Liver (tissue), 9 donors: ENCODE measurements around the gene TACR1. TPM values are rescaled to one million over a fixed set of nuclear protein-coding genes. Genes with fewer than 3 reads are reported as not detected.

Source experiments
- DNase-seq: peaks from one replicate; pipeline ENCODE4 v3.0.0-alpha.2; 2017; ENCODE audit warnings: low spot score
- H3K27ac ChIP-seq, 2 donors: one replicate each; pipeline ENCODE4 v1.7.0; 2013; ENCODE audit warnings: inconsistent platforms in 2 of 2, low read length in 2 of 2, control low read depth in 1 of 2, low read depth in 1 of 2, mild to moderate bottlenecking in 1 of 2
- H3K27me3 ChIP-seq, 4 donors: one replicate each; pipeline versions ENCODE4 v1.6.1 to v1.7.0; 2013; ENCODE audit warnings: low read length in 3 of 4, inconsistent platforms in 1 of 4, mild to moderate bottlenecking in 1 of 4, moderate library complexity in 1 of 4; ENCODE audit not compliant: control insufficient read depth in 4 of 4, insufficient read depth in 4 of 4
- H3K36me3 ChIP-seq, 4 donors: one replicate each; pipeline versions ENCODE4 v1.6.1 to v1.7.0; 2013; ENCODE audit warnings: low read length in 3 of 4, mild to moderate bottlenecking in 3 of 4, low read depth in 1 of 4, moderate library complexity in 1 of 4; ENCODE audit not compliant: control insufficient read depth in 4 of 4, insufficient read depth in 3 of 4
- H3K4me1 ChIP-seq, 4 donors: one replicate each; pipeline versions ENCODE4 v1.6.1 to v1.7.0; 2013; ENCODE audit warnings: low read length in 3 of 4, mild to moderate bottlenecking in 3 of 4, moderate library complexity in 1 of 4; ENCODE audit not compliant: control insufficient read depth in 4 of 4, insufficient read depth in 4 of 4
- H3K4me3 ChIP-seq, 3 donors: one replicate each; pipeline versions ENCODE4 v1.6.1 to v1.7.0; 2013; ENCODE audit warnings: low read length in 3 of 3, control low read depth in 1 of 3, low read depth in 1 of 3, mild to moderate bottlenecking in 1 of 3
- H3K9ac ChIP-seq, 2 donors: one replicate each; pipeline ENCODE4 v1.7.0; 2013; ENCODE audit warnings: low read length in 2 of 2, mild to moderate bottlenecking in 2 of 2, moderate library complexity in 2 of 2, control low read depth in 1 of 2, low read depth in 1 of 2
- H3K9me3 ChIP-seq, 4 donors: one replicate each; pipeline versions ENCODE4 v1.6.1 to v1.7.0; 2013; ENCODE audit warnings: low read length in 3 of 4; ENCODE audit not compliant: control insufficient read depth in 4 of 4
- ATF3 ChIP-seq: IDR thresholded peaks from 2 replicates; pipeline ENCODE4 v1.6.1; 2016; ENCODE audit warnings: antibody characterized with exemption
- CTCF ChIP-seq: fragments of 150-350 bp; IDR thresholded peaks from 2 replicates; pipeline ENCODE4 v1.5.1; 2017; ENCODE audit warnings: improper control_type of control experiment, low read depth, low read length; ENCODE audit not compliant: missing input control
- EGR1 ChIP-seq, 2 donors: IDR thresholded peaks; 2 replicates each; pipeline ENCODE4 v1.6.1; 2016 to 2018; ENCODE audit warnings: antibody characterized with exemption in 2 of 2, low read depth in 2 of 2
- FOXA1 ChIP-seq: IDR thresholded peaks from 2 replicates; pipeline ENCODE4 v1.6.1; 2016; ENCODE audit warnings: antibody characterized with exemption
- FOXA2 ChIP-seq: IDR thresholded peaks from 2 replicates; pipeline ENCODE4 v1.6.1; 2016; ENCODE audit warnings: antibody characterized with exemption
- GABPA ChIP-seq, 2 donors: IDR thresholded peaks in 1 of 2; conservative IDR thresholded peaks in 1 of 2; 2 replicates each; pipeline ENCODE4 v1.6.1; 2016; ENCODE audit warnings: antibody characterized with exemption in 2 of 2, mild to moderate bottlenecking in 1 of 2, moderate library complexity in 1 of 2
- HNF4A ChIP-seq, 2 donors: conservative IDR thresholded peaks; 2 replicates each; pipeline ENCODE4 v1.6.1; 2016; ENCODE audit warnings: antibody characterized with exemption in 2 of 2, mild to moderate bottlenecking in 2 of 2
- HNF4G ChIP-seq: IDR thresholded peaks from 2 replicates; pipeline ENCODE4 v1.6.1; 2016; ENCODE audit warnings: antibody characterized with exemption
- JUND ChIP-seq, 2 donors: IDR thresholded peaks; 2 replicates each; pipeline ENCODE4 v1.6.1; 2016; ENCODE audit warnings: antibody characterized with exemption in 2 of 2
- MAX ChIP-seq: IDR thresholded peaks from 2 replicates; pipeline ENCODE4 v1.6.1; 2016; ENCODE audit warnings: antibody characterized with exemption
- NR2F2 ChIP-seq: IDR thresholded peaks from 2 replicates; pipeline ENCODE4 v1.6.1; 2016; ENCODE audit warnings: antibody characterized with exemption
- RAD21 ChIP-seq, 2 donors: IDR thresholded peaks; 2 replicates each; pipeline ENCODE4 v1.6.1; 2016; ENCODE audit warnings: antibody characterized with exemption in 2 of 2, mild to moderate bottlenecking in 2 of 2
- RXRA ChIP-seq, 2 donors: IDR thresholded peaks; 2 replicates each; pipeline ENCODE4 v1.6.1; 2017 to 2018; ENCODE audit warnings: antibody characterized with exemption in 2 of 2, mild to moderate bottlenecking in 1 of 2
- SP1 ChIP-seq: IDR thresholded peaks from 2 replicates; pipeline ENCODE4 v1.6.1; 2018; ENCODE audit warnings: antibody characterized with exemption, mild to moderate bottlenecking
- TAF1 ChIP-seq: conservative IDR thresholded peaks from 2 replicates; pipeline ENCODE4 v1.6.1; 2016; ENCODE audit warnings: antibody characterized with exemption, mild to moderate bottlenecking
- YY1 ChIP-seq: IDR thresholded peaks from 2 replicates; pipeline ENCODE4 v1.6.1; 2016; ENCODE audit warnings: antibody characterized with exemption, mild to moderate bottlenecking
- ZBTB33 ChIP-seq: IDR thresholded peaks from 2 replicates; pipeline ENCODE4 v1.6.1; 2016; ENCODE audit warnings: antibody characterized with exemption
- WGBS: extraction: QIAGEN DNeasy Blood & Tissue Kit; methylation state at CpG from one replicate; pipeline ENCODE4 v1.1.7; 2013; 5-methylcytosine and 5-hydroxymethylcytosine counted together
- polyA plus RNA-seq, 2 donors: library from polyadenylated mRNA; stranded (reverse) in 1 of 2; unstranded in 1 of 2; fragments of 200-250 nt in 1 of 2; fragments of >200 nt in 1 of 2; fragmentation: Nextera tagmentation in 1 of 2; extraction: Ambion mirVana in 1 of 2; gene quantifications; one replicate each; pipeline versions ENCODE4 v1.2.1 to v1.2.3, GENCODE V29; 2013 to 2015
- total RNA-seq, 2 donors: library from RNA; depleted of rRNA; stranded (reverse); fragments of >200 nt; gene quantifications; one replicate each; pipeline ENCODE4 v1.2.3, GENCODE V29; 2014
- donor health status: healthy.
- donor health status: healthy.
- donor health status: healthy.
- donor health status: healthy.
- donor health status: healthy.

Gene TACR1
- total and polyA plus RNA-seq, 4 donors = 0.02 to 0.84 (median 0.14) TPM; not detected in 1

- Histone ChIP-seq H3K27ac (no peak overlapping the region), H3K4me3 (no peak overlapping the region), H3K9ac (no peak overlapping the region), H3K36me3 (no peaks in the 10 kb centered on the region), H3K4me1 (no peaks in the 10 kb centered on the region), H3K9me3 (no peaks in the 10 kb centered on the region), H3K27me3 (no peaks in the 10 kb centered on the region)
- WGBS = 91% methylated on average over 4 of the region's 4 CpGs
- DNase-seq = no peak
- no peak for TF ChIP-seq HNF4A (conservative IDR thresholded peaks at IDR 0.05)
- no peak for TF ChIP-seq TAF1
- TF ChIP-seq HNF4G = no peak
- TF ChIP-seq ATF3 = no peak
- TF ChIP-seq CTCF = no peak
- no peak for TF ChIP-seq YY1
- no peak for TF ChIP-seq RXRA (IDR thresholded peaks at IDR 0.05)
Measured at GRCh38 chr2:75233965-75234364, 34.6 kb upstream of the TACR1 start.

- no peak for DNase-seq
- H3K36me3 ChIP-seq = no peaks in the 10 kb centered on the region
- H3K27ac ChIP-seq = no peak overlapping the region
- H3K9me3 ChIP-seq = no peaks in the 10 kb centered on the region
- no peaks in the 10 kb centered on the region for H3K4me1 ChIP-seq
- WGBS = 92% methylated on average over 3 of the region's 3 CpGs
- TF ChIP-seq CTCF (no peak), FOXA2 (no peak), SP1 (no peak), EGR1 (IDR thresholded peaks at IDR 0.05; ENCODE audit: low read depth in 2 of 2) (no peak), NR2F2 (no peak), RAD21 (IDR thresholded peaks at IDR 0.05) (no peak), FOXA1 (no peak), YY1 (no peak), GABPA (IDR thresholded peaks at IDR 0.05 in 1 of 2, conservative IDR thresholded peaks at IDR 0.05 in 1 of 2) (no peak), JUND (IDR thresholded peaks at IDR 0.05) (no peak), TAF1 (no peak), ATF3 (no peak), MAX (no peak), ZBTB33 (no peak), HNF4A (conservative IDR thresholded peaks at IDR 0.05) (no peak), RXRA (IDR thresholded peaks at IDR 0.05) (no peak)
- H3K27me3 ChIP-seq = no peaks in the 10 kb centered on the region
- H3K9ac ChIP-seq = no peak overlapping the region
- H3K4me3 ChIP-seq = no peak overlapping the region
Measured at GRCh38 chr2:75226617-75227016, 27.3 kb upstream of the TACR1 start.
